HS-27A (cell line): ENCODE results near the gene OSBPL10.
"Not testable (repeated sequence)": the region's sequence is repeated elsewhere in the genome, so short reads cannot be mapped to it uniquely, and the experiment has no call there.

Experiments
- DNase-seq: peaks from one replicate; pipeline ENCODE4 v3.0.0-alpha.2; 2012; ENCODE audit warnings: low read depth, missing footprints

OSBPL10 gene

GRCh38 chr3:31890742-31891469 is 90.2 kb downstream of the OSBPL10 start:
- no peak for DNase-seq

- DNase-seq, result no peak
Observed at GRCh38 chr3:31890007-31890406, 91.1 kb downstream of the OSBPL10 start.

- DNase-seq, result no peak
Observed at GRCh38 chr3:31885235-31885634, 95.8 kb downstream of the OSBPL10 start.

GRCh38 chr3:31884251-31884650 is 96.8 kb downstream of the OSBPL10 start:
- no peak for DNase-seq

DNA sequence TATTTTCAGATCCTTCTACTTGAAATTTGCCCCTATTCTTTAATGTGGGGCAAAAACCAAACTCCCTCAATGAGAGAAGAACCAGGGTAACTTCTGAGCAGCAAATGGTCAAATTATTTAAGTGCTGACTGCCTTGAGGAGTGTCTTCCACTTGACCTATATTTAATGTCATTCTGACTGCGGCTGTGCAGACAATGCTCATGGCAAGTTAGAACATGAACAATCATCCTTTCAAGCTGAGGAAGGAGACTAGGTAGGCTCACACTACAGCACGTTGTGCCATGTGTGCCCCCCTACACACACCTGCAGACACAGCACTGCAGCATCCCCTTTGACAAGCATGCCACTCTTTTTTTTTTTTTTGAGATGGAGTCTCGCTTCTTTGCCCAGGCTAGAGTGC is 98.2 kb downstream of the OSBPL10 start:
- no peak for DNase-seq

DNA sequence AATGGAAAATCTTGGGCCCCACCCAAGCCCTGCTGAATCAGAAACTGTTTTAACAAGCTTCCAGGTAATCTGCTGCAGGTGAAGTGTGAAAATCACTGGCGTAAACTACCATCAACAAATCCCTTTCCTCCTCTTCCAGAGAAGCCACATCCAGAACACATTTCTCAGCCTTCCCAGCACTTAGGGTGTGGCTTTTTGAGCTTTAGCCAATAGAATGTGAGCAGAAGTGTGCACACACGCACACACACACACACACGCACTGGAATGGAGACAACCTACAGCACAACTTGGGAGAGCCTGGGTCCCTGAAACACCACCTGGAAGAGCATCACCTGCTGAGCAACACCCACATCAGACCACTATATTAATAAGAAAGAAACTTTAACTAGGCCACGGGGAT is 98.6 kb downstream of the OSBPL10 start:
- DNase-seq, result no peak

GRCh38 chr3:31880482-31881078 is 100.5 kb downstream of the OSBPL10 start:
- no peak for DNase-seq

DNA sequence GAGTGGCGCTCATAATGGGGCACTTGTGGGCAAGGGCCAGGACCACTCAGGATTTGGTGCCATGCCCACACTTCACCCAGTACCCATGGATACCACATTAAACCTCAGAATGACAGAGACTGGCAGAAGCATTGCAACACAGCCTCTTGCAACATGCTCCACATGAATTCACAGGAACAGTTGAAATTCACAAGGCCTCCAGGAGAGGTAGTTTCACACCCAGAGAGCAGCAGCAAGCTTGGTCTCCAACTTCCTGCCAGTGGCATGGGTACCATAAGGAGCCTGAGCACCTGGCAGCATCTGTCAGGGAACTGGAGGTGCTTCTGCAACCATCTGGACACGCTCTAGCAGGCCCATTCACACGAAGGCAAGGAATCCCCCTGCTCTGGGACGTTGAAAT is 101.0 kb downstream of the OSBPL10 start:
- no peak for DNase-seq

DNA sequence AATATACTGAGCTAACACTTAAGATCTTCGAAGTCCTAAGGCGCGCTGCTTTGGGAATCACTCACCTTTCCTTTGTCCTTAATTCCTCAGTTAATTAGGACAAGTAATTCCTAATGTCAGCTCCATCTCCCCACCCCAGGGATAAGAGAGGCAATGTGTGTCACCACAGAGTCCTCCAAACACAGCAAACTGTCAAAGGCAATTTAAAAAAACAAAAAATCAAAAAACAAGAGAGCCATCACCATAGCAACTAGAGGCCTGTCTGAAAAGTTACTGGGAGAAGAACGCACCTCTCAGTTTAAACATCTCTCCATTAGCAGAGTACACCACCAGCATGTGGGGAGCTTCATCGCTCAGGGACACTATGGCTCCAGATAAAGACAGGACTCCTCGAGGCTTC is 101.7 kb downstream of the OSBPL10 start:
- no peak for DNase-seq

- DNase-seq, result no peak
Observed at GRCh38 chr3:31878231-31878838, 102.7 kb downstream of the OSBPL10 start.

DNA sequence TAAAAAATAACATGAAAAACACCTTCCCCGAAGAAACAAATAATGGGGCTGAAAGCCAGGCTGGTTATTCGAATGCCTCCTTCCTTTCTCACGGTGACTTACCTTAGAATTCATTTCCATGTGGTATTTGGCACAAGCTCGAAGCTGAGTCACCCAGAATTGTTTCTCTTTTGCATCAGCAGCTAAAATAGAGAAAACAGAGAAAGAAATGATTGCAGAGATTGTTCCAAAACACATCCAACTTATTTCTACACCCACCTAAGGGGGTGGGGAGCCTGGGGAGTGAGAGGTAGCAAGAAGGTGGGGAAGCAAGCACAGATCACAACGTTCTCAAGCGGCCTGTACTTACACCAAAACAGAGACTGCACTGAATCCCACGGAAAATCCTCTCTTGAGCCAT is 104.7 kb downstream of the OSBPL10 start:
- peak; percentile 19 for DNase-seq

GRCh38 chr3:31875437-31875836 is 105.6 kb downstream of the OSBPL10 start:
- DNase-seq, result no peak

DNA sequence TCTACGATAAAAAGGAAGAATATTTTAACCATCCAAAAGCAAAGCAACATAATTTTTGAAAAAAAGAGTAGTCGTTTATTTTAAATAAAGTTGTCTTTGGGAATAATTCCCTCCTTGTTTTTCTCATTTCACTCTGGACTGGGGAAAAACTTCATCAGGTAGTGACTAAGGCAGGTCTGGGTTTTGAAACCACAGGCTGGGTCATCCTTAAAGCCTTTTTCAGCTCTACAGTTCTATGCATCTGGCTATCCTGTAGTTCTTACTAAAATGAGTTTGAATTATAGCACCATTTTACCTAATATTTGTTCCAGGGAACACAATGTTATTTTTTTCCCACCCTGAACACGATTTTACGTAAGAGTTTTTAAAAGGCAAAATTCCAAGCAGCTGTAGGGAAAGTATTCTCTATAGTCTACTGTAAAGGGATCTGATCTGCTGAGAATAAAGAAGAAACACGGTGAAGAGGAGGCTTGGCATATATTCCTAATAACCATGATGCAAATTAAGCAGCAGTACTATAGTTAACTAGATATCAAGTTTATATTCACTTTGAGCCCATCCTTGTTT is 107.7 kb downstream of the OSBPL10 start:
- no peak for DNase-seq

- DNase-seq, result no peak
Observed at GRCh38 chr3:31871939-31872507, 109.0 kb downstream of the OSBPL10 start.

- not testable (repeated sequence) for DNase-seq
Observed at GRCh38 chr3:31870111-31870510, 111.0 kb downstream of the OSBPL10 start.

DNA sequence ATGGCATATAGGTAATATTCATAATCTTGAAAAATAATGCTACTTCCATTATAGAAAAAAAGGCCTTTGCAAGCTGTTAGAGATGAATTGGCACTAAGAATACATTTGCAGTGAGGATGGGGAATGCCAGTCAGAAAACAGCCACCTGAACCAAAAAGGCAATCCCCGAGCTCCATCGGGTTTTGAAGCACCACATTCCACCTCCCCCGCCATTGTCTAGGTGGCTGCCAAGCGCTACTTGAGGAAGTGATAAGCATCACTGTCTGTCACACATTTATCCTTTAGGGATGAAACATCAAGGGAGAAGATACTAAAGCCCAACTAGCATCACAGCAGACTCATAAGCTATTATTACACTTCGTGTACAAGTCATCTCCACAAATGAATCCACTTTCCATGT is 112.8 kb downstream of the OSBPL10 start:
- no peak for DNase-seq

GRCh38 chr3:31862666-31863279 is 118.3 kb downstream of the OSBPL10 start:
- peak; percentile 35 for DNase-seq

DNA sequence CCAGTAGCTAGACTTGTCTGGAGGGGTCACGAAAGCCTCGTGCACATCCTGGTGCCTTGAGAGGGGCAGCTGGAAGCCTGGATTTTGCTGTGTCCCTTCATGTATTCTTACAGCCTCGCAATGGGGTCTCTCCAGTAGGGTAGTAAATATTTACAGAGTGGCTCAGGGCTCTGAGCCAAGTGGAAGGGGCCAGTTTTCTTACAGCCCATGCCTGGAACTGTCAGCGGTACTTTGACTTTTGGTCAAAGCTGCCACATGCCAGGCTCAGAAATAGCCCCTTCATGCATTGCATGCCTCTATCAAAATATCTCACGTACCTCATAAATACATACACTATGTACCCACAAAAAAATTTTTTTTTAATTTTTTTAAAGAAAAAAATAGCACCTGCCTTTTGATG is 119.2 kb downstream of the OSBPL10 start:
- no peak for DNase-seq

- not testable (repeated sequence) for DNase-seq
Observed at GRCh38 chr3:31860642-31861041, 120.4 kb downstream of the OSBPL10 start.

- DNase-seq, result no peak
Observed at GRCh38 chr3:31859245-31859644, 121.8 kb downstream of the OSBPL10 start.

DNA sequence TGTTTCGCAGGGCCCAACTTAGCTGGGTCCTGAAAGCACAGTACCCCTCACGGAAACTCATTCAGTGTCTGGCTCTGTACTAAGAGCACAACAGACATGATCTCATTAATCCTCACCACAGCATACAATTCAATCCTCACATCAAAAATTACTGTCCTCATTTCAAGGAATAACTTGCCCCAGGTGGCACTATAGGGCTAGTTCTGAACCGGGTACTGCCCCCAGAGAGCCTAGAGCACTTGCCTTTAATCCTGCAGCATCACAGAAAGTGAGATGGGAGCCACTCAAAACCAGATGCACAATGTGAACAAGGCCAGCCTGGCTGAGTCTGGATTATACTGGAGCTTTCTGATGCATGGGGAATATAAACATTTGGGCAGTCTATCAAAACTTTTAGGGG is 122.6 kb downstream of the OSBPL10 start:
- no peak for DNase-seq

- DNase-seq, result no peak
Observed at GRCh38 chr3:31853580-31853979, 127.5 kb downstream of the OSBPL10 start.
